PC-9 (cell line): Measurements from ENCODE around the gene RENBP. TPM values are rescaled to one million over a fixed set of nuclear protein-coding genes. Genes with fewer than 3 reads are reported as not detected.
"Not testable (repeated sequence)": the region's sequence is repeated elsewhere in the genome, so short reads cannot be mapped to it uniquely, and the experiment has no call there.

Source experiments
- BruUV-seq: library from RNA; stranded (reverse); fragments of 400-500 nt; replicated peaks from 2 replicates; lab custom pipeline; 2021; lab: Mats Ljungman, UMichigan
- CTCF ChIA-PET: fragments of 300-600 bp; sonication (Branson Sonifier 250); formaldehyde crosslinking; loops from one replicate; lab custom pipeline; 2022; ENCODE audit warnings: antibody characterized with exemption; lab: Charles Lee
- POLR2A ChIA-PET: fragments of 300-600 bp; sonication (Branson Sonifier 250); formaldehyde crosslinking; loops from one replicate; lab custom pipeline; 2022; ENCODE audit warnings: antibody characterized with exemption; ENCODE audit not compliant: unreplicated experiment; lab: Charles Lee
- DNase-seq, 2 experiments: peaks; one replicate each; pipeline versions ENCODE4 v3.0.0 to v3.0.0-alpha.2; 2015 to 2022; ENCODE audit warnings: mixed read lengths in 1 of 2
- H2AFZ ChIP-seq: fragments of 200-600 bp; sonication (generic); 2 replicates; pipeline ENCODE4 v1.8.1; 2017; ENCODE audit warnings: antibody characterized with exemption
- H3F3A ChIP-seq: fragments of 200-600 bp; sonication (generic); 2 replicates; pipeline ENCODE4 v1.8.1; 2017; ENCODE audit warnings: antibody characterized with exemption, mild to moderate bottlenecking, low read depth; ENCODE audit not compliant: insufficient read depth
- H3K27ac ChIP-seq: fragments of 200-600 bp; sonication (generic); 2 replicates; pipeline ENCODE4 v1.6.1; 2016; ENCODE audit warnings: mixed run types
- H3K27me3 ChIP-seq: fragments of 200-600 bp; sonication (generic); 2 replicates; pipeline ENCODE4 v1.6.1; 2016; ENCODE audit warnings: low read depth, mixed run types; ENCODE audit not compliant: insufficient read depth
- H3K36me3 ChIP-seq: fragments of 200-600 bp; sonication (generic); 2 replicates; pipeline ENCODE4 v1.6.1; 2016; ENCODE audit warnings: low read depth, mixed run types
- H3K4me1 ChIP-seq: fragments of 200-600 bp; sonication (generic); replicated peaks from 2 replicates; pipeline ENCODE4 v1.6.1; 2016; ENCODE audit warnings: mixed run types; ENCODE audit not compliant: insufficient read depth
- H3K4me2 ChIP-seq: fragments of 200-600 bp; sonication (generic); 2 replicates; pipeline ENCODE4 v1.6.1; 2017; ENCODE audit warnings: mixed run types
- H3K4me3 ChIP-seq: fragments of 200-600 bp; sonication (generic); 2 replicates; pipeline ENCODE4 v1.6.1; 2016; ENCODE audit warnings: mixed run types
- H3K79me2 ChIP-seq: fragments of 200-600 bp; sonication (generic); 2 replicates; pipeline ENCODE4 v1.6.1; 2017; ENCODE audit warnings: low read depth, mixed run types
- H3K9me2 ChIP-seq: fragments of 200-600 bp; sonication (generic); 2 replicates; pipeline ENCODE4 v1.8.1; 2017; ENCODE audit warnings: mild to moderate bottlenecking; ENCODE audit not compliant: insufficient read depth
- H3K9me3 ChIP-seq: fragments of 200-600 bp; sonication (generic); 2 replicates; pipeline ENCODE4 v1.8.1; 2016; ENCODE audit warnings: low read depth; ENCODE audit not compliant: insufficient read depth
- H4K20me1 ChIP-seq: fragments of 200-600 bp; sonication (generic); 2 replicates; pipeline ENCODE4 v1.8.1; 2017; ENCODE audit not compliant: insufficient read depth
- CTCF ChIP-seq: fragments of 200-600 bp; sonication (generic); conservative IDR thresholded peaks from 2 replicates; pipeline ENCODE4 v1.6.1; 2017; ENCODE audit warnings: mixed run types, antibody characterized with exemption, mild to moderate bottlenecking, moderate library complexity
- EZH2 ChIP-seq: fragments of 200-600 bp; sonication (generic); IDR thresholded peaks from 2 replicates; pipeline ENCODE4 v1.8.0; 2017; ENCODE audit warnings: antibody characterized with exemption, low read depth
- intact Hi-C: fragments of 100-400 bp; cut with micrococcal nuclease; formaldehyde crosslinking; loops from one replicate; pipeline ENCODE4 v1.10.0; 2022; ENCODE audit not compliant: unreplicated experiment
- total RNA-seq: library from RNA; stranded (reverse); gene quantifications from 2 replicates; pipeline ENCODE4 v1.2.3, GENCODE V29; 2021

RENBP gene
- total RNA-seq, 1 experiment from 2014 or later = 6.8 TPM

- H3K4me3 ChIP-seq = no peak overlapping the region
- no peak overlapping the region for H3K4me2 ChIP-seq
- BruUV-seq = no TSS peak
- no peak overlapping the region for H3K27ac ChIP-seq
- TF ChIP-seq CTCF (no peak), EZH2 (no peak)
- intact Hi-C loops = no loop called here
- no peaks in the 10 kb centered on the region for H3K4me1 ChIP-seq
- POLR2A ChIA-PET = no interaction called here
- H2AFZ ChIP-seq = no peak overlapping the region
- H4K20me1 ChIP-seq = no peaks in the 10 kb centered on the region
- DNase-seq = no peak
- H3F3A ChIP-seq = no peaks in the 10 kb centered on the region
- H3K27me3 ChIP-seq = no peaks in the 10 kb centered on the region
- H3K36me3 ChIP-seq = no peaks in the 10 kb centered on the region
- no peaks in the 10 kb centered on the region for H3K9me2 ChIP-seq
- no peaks in the 10 kb centered on the region for H3K9me3 ChIP-seq
- CTCF ChIA-PET = no interaction called here
- no peaks in the 10 kb centered on the region for H3K79me2 ChIP-seq
These were observed 37.5 kb upstream of the RENBP start for GRCh38 chrX:153981771-153982533.

DNA sequence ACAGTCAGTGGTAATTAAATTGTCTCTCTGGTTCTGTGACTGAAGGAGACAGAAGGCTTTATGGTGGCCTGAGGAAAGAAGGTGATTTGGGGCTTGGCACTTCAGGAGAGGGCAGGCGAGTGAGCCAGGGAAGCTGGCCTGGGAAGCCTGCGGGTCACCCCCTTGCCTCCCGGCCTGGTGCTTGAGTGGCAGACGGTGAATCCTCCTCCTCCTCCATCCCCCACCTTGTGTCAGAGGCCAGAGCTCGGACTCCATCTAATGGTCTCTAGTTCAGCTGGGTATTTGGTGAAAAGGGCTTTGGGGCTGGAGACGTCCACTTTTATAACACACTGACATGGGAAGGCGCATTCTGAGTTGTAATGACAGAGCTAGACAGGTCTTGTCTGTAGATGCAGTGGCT is 36.8 kb upstream of the RENBP start:
- H4K20me1 ChIP-seq = no peaks in the 10 kb centered on the region
- H3K9me3 ChIP-seq = no peaks in the 10 kb centered on the region
- no peaks in the 10 kb centered on the region for H3K36me3 ChIP-seq
- no peak overlapping the region for H3K4me2 ChIP-seq
- H3K27me3 ChIP-seq = no peaks in the 10 kb centered on the region
- POLR2A ChIA-PET = no interaction called here
- no peaks in the 10 kb centered on the region for H3F3A ChIP-seq
- no peak overlapping the region for H2AFZ ChIP-seq
- H3K79me2 ChIP-seq = no peaks in the 10 kb centered on the region
- H3K4me3 ChIP-seq = no peak overlapping the region
- CTCF ChIA-PET = no interaction called here
- H3K27ac ChIP-seq = no peak overlapping the region
- no peak for DNase-seq
- H3K9me2 ChIP-seq = no peaks in the 10 kb centered on the region
- no TSS peak for BruUV-seq
- intact Hi-C loops = no loop called here
- TF ChIP-seq CTCF (no peak), EZH2 (no peak)
- no peaks in the 10 kb centered on the region for H3K4me1 ChIP-seq

GRCh38 chrX:153980394-153980793 is 36.0 kb upstream of the RENBP start:
- H3K4me3 ChIP-seq, H3K9me3 ChIP-seq, H3K36me3 ChIP-seq, H3K79me2 ChIP-seq, H3K9me2 ChIP-seq, H3K4me1 ChIP-seq, H2AFZ ChIP-seq, POLR2A ChIA-PET, H3K4me2 ChIP-seq, DNase-seq, H3F3A ChIP-seq, H3K27me3 ChIP-seq, intact Hi-C loops, H4K20me1 ChIP-seq, H3K27ac ChIP-seq, CTCF ChIA-PET, BruUV-seq: not testable (repeated sequence)
